Testis (tissue), 2 donors: Measurements from ENCODE around the gene GSKIP.

Experiments used
- CTCF ChIP-seq, 3 experiments: fragments of 450-650 bp in 2 of 3; fragments of 200-600 bp in 1 of 3; sonication (generic) in 1 of 3; IDR thresholded peaks; one replicate each; pipeline ENCODE4 v1.5.1; 2016 to 2019; ENCODE audit warnings: antibody characterized with exemption in 3 of 3, mild to moderate bottlenecking in 2 of 3, moderate library complexity in 1 of 3
- POLR2A ChIP-seq: fragments of 450-650 bp; IDR thresholded peaks from one replicate; pipeline ENCODE4 v1.6.1; 2017; ENCODE audit warnings: antibody characterized with exemption, mild to moderate bottlenecking, moderate library complexity

- TF ChIP-seq POLR2A, result no peak
- no peak for TF ChIP-seq CTCF (IDR thresholded peaks at IDR 0.05)
Observed at GRCh38 chr14:96405677-96406076, 42.4 kb downstream of the GSKIP start.
